GM21576 (cell line): ENCODE results near the gene IDUA.
"Not testable (repeated sequence)": the region's sequence is repeated elsewhere in the genome, so short reads cannot be mapped to it uniquely, and the experiment has no call there.

Experiments
- ATAC-seq: cut with Tn5 transposase; IDR thresholded peaks from one replicate; pipeline ENCODE4 v1.9.1; 2021; ENCODE audit warnings: mild to moderate bottlenecking, moderate library complexity; ENCODE audit not compliant: unreplicated experiment

IDUA gene

DNA sequence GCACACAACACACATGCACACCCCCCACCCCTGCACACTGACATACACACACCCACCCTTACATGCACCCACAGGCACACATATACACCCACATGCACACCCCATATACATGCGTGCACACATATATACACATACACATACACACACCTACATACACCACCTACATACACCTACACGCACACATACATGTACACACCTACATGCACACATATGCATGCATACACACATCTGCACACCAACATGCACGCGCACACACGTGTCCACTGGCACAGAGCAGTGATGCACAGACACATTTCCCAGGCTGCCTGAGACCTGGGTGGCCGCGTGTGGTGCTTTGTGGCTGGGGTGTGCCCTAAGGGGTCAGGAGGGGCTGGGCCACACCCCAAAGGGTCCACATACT lies 56.3 kb downstream of the IDUA start:
- no peak for ATAC-seq

DNA sequence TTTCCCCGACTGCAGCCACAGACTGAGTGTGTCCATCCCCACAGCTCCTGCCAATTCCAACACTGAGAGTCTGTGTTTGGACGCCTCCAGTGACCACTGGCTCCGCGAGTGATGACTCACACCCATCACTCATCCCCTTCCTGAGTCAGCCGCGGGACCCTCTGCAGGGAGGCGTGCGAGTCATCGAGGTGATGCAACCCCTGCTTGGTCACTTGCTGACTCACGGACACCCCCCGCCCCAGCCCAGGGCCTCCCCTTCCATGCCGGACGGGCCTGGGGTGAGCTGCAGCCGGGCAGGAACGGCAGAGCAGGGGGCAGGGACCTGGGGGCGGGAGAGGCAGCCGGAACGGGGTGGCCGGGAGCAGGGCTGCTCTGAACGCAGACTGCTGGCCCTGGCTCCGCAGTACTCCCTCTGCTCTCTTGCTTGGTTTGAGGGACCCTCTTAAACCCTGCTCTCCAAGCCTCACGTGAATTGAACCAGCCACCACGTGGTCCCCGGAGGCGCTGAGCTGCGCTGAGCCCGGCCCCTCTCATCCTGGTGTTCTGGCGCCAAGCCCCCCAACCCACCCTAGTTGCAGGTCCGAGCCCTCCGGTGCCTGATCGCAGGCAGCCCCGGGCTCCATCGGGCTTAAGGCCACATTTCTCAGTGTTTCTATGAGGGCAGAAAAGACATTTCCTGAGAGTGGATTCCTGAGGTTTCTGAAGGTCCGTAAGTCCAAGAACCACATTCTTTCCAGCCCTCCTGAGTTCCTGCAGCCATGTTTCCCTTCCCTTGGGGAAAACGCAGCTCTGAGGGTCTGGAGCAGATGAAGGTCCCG lies 57.0 kb downstream of the IDUA start:
- ATAC-seq, result no peak

DNA sequence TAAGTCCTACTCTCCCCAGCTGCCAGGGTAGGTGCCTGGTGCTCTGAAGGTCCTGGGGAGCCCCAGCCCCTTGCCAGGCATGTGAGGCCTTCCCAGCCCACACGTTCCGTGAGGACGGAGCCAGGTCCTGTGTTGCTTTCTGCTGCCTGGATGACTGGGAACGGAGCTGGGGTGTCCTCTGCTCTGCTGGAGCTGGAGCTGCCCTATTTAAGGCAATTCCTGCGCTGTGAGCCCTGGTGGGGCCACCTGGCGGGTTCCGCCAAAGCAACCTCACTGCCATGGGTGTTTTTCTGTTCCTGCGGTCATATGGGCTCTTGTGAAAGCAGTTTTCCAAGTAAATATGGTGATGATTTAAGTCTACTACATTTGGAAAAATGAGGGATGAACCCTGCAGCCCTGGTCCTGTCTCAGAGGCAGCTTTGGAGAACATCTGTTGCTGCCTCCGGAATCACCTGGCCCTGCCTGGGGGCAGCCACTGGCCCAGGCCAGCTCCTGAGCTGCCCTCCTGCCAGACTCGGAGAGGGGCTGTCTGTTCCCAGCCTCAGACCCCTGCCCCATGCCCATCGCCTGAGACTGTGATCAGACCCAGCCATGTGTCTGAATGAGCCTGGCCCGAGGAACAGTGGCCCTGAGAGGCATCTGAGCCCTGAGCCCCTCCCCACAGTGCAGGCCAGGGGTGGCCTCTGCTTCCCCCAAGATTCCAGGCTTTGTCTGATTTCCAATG lies 57.8 kb downstream of the IDUA start:
- ATAC-seq, result no peak

DNA sequence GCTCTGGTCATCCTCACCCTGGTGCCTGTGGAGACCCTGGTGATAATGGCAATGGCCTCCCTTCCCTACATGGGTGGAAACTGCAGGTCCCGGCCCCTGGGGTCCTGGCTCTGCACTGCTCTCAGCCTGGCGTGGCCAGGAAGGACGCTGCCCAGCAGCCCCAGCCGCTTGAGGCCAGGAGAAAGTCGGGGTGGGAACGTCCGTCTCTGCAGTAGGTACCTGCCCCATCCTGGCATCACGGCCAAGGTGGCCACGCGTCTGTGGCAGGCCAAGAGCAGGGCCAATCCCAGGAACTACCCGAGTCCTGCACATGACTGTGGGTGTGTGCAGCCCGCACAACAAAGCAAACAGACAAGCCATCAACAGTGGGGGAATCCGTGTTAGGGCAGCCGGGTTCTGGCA lies 58.4 kb downstream of the IDUA start:
- no peak for ATAC-seq

DNA sequence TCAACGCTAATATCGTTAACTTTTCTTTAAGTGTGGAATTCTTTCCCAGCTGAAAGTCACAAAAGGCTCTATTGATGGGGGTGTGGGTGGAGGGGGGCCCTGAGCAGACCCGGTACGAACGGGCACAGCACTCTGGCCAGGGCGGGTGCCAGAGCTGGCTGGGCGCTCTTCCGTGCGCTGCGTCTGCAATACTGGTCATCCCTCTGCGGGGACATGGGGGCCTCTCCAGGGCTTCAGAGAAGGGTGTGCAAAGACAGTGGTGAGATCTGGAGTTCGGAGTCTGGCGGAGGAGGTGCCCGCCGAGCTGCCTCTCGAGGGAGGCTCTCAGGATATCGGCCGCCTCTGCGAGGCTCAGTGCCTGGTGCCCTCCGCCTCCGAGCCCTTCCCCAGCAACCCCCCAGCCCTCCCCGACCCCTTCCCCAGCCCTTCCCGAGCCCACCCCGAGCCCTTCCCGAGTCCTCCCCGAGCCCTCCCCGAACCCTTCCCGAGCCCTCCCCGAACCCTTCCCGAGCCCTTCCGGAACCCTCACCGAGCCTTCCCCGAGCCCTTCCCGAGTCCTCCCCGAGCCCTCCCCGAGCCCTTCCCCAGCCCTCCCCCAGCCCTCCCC lies 58.9 kb downstream of the IDUA start:
- ATAC-seq, result no peak

DNA sequence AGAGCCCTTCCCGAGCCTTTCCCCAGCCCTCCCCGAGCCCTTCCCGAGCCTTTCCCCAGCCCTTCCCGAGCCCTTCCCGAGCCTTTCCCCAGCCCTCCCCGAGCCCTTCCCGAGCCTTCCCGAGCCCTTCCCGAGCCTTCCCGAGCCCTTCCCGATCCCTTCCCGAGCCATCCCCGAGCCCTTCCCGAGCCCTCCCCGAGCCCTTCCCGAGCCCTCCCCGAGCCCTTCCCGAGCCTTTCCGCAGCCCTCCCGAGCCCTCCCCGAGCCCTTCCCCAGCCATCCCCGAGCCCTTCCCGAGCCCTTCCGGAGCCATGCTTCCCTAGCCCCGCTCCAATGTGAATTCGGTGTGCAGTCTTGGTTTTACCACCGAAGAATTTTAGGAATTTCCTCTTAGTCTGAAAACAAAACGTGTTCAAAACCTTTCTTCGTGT lies 59.8 kb downstream of the IDUA start:
- ATAC-seq, result not testable (repeated sequence)

DNA sequence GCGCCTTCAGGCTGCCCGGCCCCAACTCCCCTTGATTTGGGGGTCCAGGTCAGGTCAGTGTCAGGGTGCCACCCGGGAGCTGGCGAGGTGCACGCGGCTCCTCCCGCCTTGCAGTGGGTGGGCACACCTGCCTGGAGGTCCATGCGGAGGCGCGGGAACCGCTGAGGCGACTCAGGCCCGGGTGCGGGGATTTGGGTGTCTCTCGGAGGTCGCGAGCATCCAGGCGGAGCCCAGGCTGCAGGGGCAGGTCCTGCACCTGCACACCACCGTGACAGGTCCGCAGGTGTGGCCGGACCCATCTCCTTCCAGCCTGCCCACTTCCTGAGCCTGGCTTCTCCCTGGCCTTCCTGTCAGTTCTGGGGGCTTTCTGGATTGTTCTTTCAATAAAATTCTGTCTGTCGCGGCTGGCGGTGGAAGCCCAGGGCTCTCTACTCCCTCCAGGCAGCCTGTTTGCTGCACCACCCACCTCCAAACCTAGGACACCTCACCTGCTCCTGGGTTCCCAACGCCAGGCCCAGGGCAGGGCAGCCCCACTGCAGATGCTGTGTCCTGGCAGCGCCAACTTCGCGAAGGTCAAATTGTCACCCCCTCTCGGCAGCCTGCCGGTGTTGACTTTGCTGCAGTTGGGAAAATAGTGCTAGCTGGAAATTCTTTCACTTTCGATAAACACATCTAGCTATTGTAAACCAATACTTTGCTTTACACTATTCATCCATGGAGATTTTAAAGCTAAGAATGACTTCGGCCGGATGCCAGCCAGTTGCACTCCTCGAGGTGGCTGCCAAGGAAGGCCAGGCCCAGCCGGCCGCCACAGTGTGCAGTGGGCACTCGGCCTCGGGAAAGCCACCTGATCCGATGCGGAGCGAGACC lies 60.5 kb downstream of the IDUA start:
- ATAC-seq, result no peak

DNA sequence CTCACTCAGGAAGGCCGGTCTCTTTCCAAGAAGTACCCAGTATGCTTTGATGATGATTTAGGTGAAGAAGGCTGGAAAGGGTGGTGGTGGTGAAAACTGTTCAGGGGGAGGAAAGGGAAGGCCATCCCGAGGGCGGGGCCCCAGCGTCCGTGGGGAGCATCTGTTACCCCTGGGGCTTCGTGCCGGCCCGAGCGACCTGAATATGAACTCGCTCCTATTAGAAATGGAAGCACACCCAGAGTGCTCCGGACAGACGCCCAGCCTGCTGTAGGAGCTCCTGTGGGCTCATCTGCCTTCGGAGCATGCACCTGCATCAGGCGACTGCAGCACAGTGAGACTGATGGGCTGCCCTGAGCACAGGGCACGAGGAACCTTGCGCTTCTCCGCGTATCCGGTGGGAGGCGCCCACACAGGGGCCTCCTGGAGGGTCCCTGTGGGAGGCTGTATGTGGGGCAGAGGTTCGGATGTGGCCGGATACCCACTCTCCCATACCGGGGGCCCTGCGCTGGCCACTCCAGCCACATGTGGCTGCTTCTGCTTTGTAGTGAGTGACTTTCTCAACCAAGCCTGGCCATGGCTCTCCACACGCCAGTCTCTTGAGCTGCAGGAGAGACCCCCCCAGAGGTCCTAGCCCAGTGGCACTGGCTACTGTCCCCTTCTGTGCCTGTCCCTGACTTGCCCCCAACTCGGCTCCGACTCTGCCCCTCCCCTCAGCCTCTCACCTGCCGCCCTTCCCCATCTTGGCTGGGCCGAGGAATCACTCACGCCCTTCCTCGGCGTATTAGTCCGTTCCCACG lies 61.3 kb downstream of the IDUA start:
- ATAC-seq, result no peak

DNA sequence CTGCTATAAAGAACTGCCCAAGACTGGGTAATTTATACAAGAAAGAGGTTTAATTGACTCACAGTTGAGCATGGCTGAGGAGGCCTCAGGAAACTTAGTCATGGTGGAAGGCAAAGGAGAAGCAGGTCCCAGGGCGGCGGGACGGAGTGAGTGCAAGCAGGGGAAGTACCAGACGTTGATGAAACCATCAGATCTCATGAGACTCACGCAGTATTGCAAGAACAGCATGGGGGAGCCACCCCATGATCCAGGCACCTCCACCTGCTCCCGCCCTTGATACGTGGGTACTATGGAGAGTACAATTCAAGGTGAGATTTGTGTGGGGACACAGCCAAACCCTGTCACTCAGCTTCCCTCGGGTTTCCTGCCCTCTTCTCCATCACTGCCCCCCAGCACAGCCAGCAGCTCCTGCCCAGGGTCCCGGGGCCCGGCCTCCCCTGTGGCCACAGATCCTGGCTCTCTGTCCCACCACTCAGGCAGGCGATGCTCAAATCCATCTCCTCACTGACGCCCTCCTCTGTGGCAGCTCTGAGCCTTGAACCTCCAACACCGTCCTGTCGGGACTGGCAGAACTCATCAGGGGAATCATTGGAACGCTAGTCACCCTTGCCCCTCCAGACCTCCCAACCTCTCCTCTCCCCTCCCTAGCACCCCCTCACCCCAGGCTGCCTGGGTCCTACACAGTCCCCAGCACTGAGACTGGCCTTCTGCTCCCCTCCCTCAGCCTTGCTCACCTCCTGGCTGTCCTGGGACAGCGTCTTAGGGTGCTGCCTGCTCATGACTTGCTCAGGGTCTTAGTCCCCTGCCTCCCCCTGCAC lies 62.1 kb downstream of the IDUA start:
- ATAC-seq, result no peak

DNA sequence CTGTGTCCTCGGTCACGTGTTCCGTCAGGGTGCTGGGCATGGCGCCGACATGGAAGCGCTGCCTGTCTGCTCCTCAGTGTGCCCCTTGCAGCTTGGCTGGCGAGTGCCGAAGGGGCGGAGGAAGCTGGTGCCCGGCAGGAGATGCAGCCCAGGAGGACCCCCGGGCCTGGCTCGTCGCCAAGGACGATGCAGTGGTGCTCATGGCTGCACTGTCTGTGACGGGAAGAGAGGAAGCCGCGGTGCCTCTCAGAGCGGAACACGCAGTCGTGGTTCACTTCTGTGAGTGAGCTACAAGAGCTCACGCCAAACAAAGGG lies 62.7 kb downstream of the IDUA start:
- ATAC-seq, result no peak

DNA sequence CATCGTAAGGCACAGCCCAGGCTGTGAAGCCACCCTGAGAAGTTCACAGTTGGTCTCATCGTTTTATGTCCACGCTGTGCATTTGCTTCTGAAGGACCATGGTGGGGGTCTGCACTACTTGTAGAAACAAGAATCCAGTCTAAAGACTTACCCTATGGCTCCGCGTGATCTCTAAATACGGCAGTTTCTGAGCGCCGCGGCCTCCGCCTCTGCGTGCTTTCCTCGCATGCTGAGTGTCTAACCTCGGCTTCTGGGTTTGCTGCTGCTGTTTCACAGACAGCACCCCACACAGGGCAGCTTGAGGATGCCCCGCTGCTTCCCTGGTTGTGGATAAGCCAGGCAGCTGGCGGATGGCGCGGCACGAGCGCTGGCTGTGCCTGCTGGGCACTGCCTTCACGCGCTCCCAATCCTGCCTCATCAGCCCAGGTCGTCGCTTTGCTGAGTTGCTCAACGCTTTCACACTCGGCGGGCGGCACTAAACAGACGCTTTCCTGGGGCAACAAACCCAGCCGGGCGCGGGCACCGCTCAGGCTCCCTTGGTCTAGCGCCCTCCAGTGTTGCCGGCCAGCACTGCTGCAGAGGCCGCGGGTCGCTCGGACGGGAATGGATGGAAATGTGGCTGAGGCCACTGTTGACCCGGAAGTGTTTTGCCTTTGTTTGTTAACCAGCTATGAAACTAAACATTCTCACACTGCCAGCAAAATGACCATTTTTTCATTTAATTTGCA lies 63.8 kb downstream of the IDUA start:
- no peak for ATAC-seq

DNA sequence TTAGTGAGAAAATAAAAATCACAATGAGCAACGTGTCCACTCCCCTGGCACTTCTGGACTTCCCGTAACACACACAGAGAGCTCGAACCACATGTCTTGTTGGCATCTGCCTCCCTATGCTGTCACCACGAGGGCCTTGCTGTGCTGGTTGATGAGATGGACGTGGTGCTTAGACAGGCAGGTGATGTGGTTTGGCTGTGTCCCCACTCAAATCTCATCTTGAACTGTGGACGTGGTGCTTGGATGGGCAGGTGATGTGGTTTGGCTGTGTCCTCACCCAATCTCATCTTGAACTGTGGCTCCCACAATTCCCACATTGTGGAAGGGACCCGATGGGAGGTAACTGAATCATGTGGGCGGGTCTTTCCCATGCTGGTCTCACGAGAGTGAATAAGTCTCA lies 64.6 kb downstream of the IDUA start:
- ATAC-seq, result no peak

DNA sequence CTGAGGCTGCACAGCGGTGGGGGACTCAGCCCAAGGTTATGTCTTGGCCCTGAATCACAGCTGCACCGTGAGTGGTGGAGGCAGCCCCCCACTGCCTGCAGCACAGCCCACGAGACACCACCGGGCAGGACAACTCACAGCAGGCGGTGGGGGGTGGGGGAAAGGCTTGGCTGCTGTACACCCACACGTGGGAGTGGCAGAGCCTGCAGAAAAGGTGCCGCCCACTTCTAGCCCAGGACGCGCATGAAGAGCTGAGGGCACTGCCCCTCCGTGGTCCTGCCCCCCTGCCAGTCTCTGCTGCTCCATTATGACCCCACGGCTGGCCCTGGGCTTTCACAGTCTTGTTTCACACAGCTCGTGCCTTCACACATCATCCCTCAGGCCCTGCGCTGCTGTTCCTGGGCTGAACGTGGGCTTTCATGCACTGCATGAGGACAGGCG lies 65.4 kb downstream of the IDUA start:
- no peak for ATAC-seq

DNA sequence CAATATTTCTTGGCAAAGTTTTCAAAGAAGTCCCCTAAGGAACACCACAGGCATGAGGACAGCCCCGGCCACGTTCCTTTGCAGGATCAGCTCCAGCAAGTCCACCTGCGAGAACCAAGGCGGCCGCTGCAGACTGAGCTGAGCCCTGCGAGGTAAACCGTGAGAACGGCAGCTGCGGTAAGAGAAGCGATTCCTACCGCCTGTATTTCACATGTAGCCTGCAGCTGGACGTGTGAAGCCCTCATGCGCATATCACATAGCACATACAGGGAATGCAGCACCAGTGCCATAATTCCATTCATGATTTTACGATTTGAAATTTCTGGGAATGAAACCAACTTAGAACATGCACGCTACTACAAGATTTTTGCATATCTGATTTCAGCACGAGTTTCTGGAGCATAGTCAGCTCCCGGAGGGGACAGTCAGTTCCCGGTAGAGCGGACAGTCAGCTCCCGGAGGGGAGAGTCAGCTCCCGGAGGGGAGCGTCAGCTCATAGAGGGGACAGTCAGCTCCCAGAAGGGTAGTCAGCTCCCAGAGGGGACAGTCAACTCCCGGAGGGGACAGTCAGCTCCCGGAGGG lies 66.3 kb downstream of the IDUA start:
- ATAC-seq, result no peak

DNA sequence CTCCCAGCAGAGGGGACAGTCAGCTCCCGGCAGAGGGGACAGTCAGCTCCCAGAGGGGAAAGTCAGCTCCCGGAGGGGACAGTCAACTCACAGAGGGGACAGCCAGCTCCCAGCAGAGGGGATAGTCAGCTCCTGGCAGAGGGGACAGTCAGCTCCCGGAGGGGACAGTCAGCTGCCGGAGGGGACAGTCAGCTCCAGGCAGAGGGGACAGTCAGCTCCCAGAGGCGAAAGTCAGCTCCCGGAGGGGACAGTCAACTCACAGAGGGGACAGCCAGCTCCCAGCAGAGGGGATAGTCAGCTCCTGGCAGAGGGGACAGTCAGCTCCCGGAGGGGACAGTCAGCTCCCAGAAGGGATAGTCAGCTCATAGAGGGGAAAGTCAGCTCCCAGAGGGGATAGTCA lies 67.0 kb downstream of the IDUA start:
- ATAC-seq, result not testable (repeated sequence)
